Neutrophil (primary cell): ENCODE measurements around the gene ATP2A2.

Experiments
- H3K27ac ChIP-seq: fragments of 200-600 bp; sonication (generic); 2 replicates; pipeline ENCODE4 v1.5.1; 2016; ENCODE audit warnings: mild to moderate bottlenecking, moderate library complexity
- H3K27me3 ChIP-seq: fragments of 200-600 bp; sonication (generic); 2 replicates; pipeline ENCODE4 v1.6.0; 2016; ENCODE audit warnings: mild to moderate bottlenecking
- H3K36me3 ChIP-seq: fragments of 200-600 bp; sonication (generic); 2 replicates; pipeline ENCODE4 v1.5.1; 2017
- H3K4me1 ChIP-seq, 2 experiments: fragments of 200-600 bp in 1 of 2; sonication (generic) in 1 of 2; 1 replicate in 1 of 2; 2 replicates in 1 of 2; pipeline versions ENCODE4 v1.5.1 to v1.6.1; 2013 to 2016; ENCODE audit warnings: low read depth in 1 of 2, low read length in 1 of 2, mild to moderate bottlenecking in 1 of 2, moderate library complexity in 1 of 2; ENCODE audit not compliant: control insufficient read depth in 1 of 2, insufficient read depth in 1 of 2
- H3K4me3 ChIP-seq, 2 experiments: fragments of 200-600 bp in 1 of 2; sonication (generic) in 1 of 2; 1 replicate in 1 of 2; 2 replicates in 1 of 2; pipeline ENCODE4 v1.5.1; 2013 to 2016; ENCODE audit warnings: low read depth in 1 of 2, low read length in 1 of 2, mild to moderate bottlenecking in 1 of 2, moderate library complexity in 1 of 2
- H3K9me3 ChIP-seq: fragments of 200-600 bp; sonication (generic); 2 replicates; pipeline ENCODE4 v1.5.1; 2016
- CTCF ChIP-seq: fragments of 200-600 bp; sonication (generic); IDR thresholded peaks from 2 replicates; pipeline ENCODE4 v1.5.1; 2016; ENCODE audit warnings: antibody characterized with exemption

ATP2A2 gene

DNA sequence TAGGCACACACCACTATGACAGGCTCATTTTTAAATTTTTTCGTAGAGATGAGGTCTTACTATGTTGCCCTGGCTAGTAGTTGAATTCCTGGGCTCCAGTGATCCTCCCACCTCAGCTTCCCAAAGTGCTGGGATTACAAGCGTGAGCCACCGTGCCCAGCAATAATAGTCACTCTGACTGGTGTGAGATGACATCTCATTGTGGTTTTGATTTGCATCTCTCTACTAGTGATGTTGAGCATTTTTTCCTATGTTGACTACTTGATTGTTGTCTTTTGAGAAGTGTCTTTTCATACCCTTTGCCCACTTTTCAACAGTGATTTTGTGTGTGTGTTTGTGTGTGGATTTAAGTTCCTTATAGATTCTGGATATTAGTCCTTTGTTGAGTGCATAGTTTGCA is 26.3 kb downstream of the ATP2A2 start:
- H3K4me1 ChIP-seq: peaks cover 9 to 10% of the 10 kb centered on the region in 2 experiments
- no peaks in the 10 kb centered on the region for H3K27me3 ChIP-seq
- H3K36me3 ChIP-seq: peaks cover 13% of the 10 kb centered on the region
- H3K4me3 ChIP-seq: no peak overlapping the region
- no peak for TF ChIP-seq CTCF
- H3K27ac ChIP-seq: no peak overlapping the region
- no peaks in the 10 kb centered on the region for H3K9me3 ChIP-seq

- Histone ChIP-seq H3K27ac (no peak overlapping the region), H3K4me3 (no peak overlapping the region), H3K4me1 (peaks cover 7 to 11% of the 10 kb centered on the region in 2 experiments), H3K36me3 (peaks cover 3% of the 10 kb centered on the region), H3K9me3 (no peaks in the 10 kb centered on the region), H3K27me3 (no peaks in the 10 kb centered on the region)
- no peak for TF ChIP-seq CTCF
Observed at GRCh38 chr12:110310763-110311162, 29.7 kb downstream of the ATP2A2 start.

DNA sequence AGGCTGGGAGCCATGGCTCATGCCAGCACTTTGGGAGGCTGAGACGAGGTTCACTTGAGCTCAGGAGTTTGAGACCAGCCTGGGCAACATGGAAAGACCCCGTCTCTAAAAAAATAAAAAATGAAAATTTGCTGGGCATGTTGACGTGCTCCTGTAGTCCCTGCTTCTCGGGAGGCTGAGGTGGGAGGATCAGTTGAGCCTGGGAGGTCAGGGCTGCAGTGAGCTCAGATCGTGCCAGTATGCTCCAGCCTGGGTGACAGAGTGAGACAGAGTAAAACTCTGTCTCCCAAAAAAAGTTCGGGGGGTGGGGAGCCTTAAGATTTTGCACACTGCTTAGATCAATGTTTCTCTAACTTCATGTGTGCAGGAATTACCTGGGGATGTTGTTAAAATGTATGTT is 30.9 kb downstream of the ATP2A2 start:
- H3K9me3 ChIP-seq: no peaks in the 10 kb centered on the region
- no peak overlapping the region for H3K27ac ChIP-seq
- H3K36me3 ChIP-seq: no peaks in the 10 kb centered on the region
- peaks cover 13 to 18% of the 10 kb centered on the region in 2 experiments for H3K4me1 ChIP-seq
- no peak overlapping the region for H3K4me3 ChIP-seq
- no peaks in the 10 kb centered on the region for H3K27me3 ChIP-seq
- no peak for TF ChIP-seq CTCF

- Histone ChIP-seq H3K9me3 (no peaks in the 10 kb centered on the region), H3K36me3 (no peaks in the 10 kb centered on the region), H3K4me1 (peaks cover 19 to 23% of the 10 kb centered on the region in 2 experiments), H3K27me3 (no peaks in the 10 kb centered on the region), H3K4me3 (no peak overlapping the region), H3K27ac (peak overlapping the region; percentile 54)
- no peak for TF ChIP-seq CTCF
Observed at GRCh38 chr12:110312581-110313360, 31.7 kb downstream of the ATP2A2 start.

DNA sequence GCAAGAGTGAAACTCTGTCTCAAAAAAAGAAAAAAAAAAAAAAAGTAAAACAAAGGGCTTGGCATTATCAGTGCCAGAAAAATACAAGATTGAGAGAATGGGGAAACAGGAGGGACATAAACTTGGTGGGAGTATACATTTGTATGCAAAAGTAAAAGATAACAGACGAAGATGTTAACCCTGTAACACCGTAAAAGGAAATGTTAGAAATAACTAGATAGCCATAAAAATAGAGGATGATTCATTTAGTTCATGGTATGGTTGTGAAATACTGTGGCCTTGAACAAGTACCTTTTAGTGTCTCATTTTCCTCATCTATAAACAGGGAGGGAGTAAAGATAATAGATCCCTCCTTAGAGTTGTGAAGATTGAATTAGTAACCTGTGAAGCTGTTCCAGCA is 33.3 kb downstream of the ATP2A2 start:
- Histone ChIP-seq H3K36me3 (peaks cover 7% of the 10 kb centered on the region), H3K4me3 (no peak overlapping the region), H3K27ac (no peak overlapping the region), H3K27me3 (no peaks in the 10 kb centered on the region), H3K9me3 (no peaks in the 10 kb centered on the region), H3K4me1 (peaks cover 19 to 23% of the 10 kb centered on the region in 2 experiments)
- no peak for TF ChIP-seq CTCF
